ENCODE results near the gene DGUOK.

DNA sequence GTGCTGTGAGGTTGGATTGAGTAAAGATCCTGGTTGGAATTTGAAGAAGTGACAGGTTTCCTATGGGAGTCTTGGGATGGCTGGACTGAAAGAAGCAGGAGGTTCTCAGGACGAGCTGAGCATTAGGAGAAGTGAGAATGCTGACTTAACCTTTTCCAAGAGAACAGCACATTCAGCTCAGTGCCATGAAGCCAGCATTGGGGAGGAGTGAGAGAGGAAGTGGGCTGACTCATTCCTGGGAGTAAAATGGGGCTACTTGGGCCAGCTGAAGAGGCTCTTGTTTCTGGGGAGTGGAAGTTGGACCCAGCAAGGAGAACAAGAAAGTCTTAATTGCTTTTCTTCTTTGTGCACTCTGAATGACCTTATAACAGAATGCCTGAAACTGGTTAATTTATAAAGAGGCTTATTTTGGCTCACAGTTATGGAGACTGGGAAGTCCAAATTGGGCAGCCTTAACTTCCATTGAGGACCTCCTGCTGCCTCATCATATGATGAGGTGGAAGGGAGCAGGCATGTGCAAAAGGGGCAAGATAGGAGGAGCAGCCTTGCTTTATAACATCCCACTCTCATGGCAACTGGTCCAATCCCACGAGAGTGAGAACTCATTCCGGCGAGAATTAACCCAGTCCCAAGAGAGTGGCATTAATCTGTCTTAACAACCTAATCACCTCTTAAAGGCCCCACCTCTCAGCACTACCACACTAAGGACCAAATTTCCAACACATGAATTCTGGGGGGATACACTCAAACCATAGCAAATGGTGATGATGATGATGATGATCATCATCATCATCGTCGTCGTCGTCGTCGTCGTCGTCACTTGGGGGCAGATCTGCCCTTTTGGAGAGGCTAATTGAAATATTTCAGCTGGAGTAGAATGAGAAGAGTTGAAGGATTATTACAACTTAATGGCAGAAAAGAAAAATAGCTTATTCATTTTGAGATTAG lies 26.1 kb downstream of the DGUOK start:
- TF ChIP-seq POLR2A (IDR thresholded peaks at IDR 0.05; ENCODE audit: low read depth, low read length) (no peak), POLR2AphosphoS5 (IDR thresholded peaks at IDR 0.05; ENCODE audit: low read depth, low read length) (no peak)

Data from GM12891 (cell line).